ENCODE measurements around the gene ZDHHC8.

The ZDHHC8 gene

GRCh38 chr22:20142711-20143621 is 11.4 kb downstream of the ZDHHC8 start:
- DNase-seq: no peak
- TF ChIP-seq POLR2A (IDR thresholded peaks at IDR 0.05; ENCODE audit: low read length) (no peak), GATA1 (IDR thresholded peaks at IDR 0.05; ENCODE audit: low read depth, low read length) (no peak)

DNA sequence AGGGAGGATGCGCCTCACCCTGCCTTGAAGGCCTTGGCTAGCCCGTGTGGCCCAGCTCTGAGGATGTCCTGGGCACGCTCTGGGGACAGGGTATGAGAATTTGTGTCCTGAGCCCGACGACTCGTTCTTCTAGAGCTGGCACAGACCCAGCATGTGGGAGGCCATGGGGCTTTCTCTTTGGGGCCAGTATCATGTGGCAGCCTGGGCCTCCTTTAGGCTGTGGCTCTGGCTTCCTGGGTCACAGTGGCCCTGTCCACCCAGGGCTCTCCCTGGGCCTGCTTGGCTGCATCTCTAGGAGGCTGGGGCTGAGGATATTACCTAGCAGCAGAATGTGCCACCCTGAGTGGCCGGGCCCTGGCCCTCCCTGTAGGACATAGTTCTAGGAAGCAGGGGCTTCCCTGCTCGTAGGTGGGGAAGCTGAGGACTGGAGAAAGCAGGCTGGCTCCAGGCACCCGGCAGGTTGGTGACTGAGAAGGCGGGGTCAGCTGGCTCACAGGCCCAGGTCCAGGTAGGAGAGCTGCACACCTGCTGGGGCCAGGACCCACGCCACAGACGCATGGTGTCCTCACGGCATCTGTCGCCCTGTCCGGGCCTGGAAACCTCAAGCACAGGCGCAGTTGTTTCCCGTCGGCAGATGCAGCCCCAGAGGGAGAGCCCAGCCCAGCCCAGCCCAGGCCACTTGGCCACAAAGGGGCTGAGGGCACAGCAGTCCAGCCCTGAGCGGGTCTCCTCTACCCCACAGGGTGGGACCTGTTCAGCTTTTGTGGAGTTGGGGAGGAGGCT is 12.5 kb downstream of the ZDHHC8 start:
- TF ChIP-seq GATA1 (IDR thresholded peaks at IDR 0.05; ENCODE audit: low read depth, low read length): no peak
- TF ChIP-seq POLR2A (IDR thresholded peaks at IDR 0.05; ENCODE audit: low read length): no peak
- DNase-seq: no peak

DNA sequence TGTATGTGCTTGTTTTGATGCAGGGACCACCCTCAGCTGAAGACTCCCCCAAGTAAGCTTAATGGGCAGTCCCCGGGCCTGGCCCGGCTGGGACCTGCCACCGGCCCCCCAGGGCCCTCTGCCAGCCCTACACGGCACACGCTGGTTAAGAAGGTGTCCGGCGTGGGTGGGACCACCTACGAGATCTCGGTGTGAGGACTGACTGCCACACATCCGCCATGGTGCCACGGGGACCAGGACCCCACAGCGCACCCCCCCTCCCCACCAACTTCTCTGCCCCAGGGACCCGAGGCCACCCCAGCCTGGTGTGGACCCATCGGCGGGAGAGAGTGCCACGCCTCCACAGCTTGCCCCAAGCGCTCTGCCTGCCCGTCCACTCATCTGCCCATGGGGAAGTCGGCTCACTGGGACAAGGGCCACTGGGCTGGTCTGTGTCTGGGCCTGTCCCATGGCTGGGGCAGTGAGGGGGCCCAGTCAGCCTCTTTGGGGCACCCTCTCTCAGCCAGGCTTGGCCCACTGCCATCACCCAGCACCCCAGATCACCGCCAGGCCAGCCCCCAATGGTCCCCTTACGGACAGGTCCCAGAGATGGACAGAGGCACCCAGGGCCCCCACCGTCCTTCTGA is 13.7 kb downstream of the ZDHHC8 start:
- no peak for DNase-seq
- TF ChIP-seq GATA1 (IDR thresholded peaks at IDR 0.05; ENCODE audit: low read depth, low read length) (no peak), POLR2A (IDR thresholded peaks at IDR 0.05; ENCODE audit: low read length) (no peak)

- no peak for TF ChIP-seq POLR2A (IDR thresholded peaks at IDR 0.05; ENCODE audit: low read length)
- no peak for TF ChIP-seq GATA1 (IDR thresholded peaks at IDR 0.05; ENCODE audit: low read depth, low read length)
- no peak for DNase-seq
Observed at GRCh38 chr22:20145832-20146223, 14.2 kb downstream of the ZDHHC8 start.

DNA sequence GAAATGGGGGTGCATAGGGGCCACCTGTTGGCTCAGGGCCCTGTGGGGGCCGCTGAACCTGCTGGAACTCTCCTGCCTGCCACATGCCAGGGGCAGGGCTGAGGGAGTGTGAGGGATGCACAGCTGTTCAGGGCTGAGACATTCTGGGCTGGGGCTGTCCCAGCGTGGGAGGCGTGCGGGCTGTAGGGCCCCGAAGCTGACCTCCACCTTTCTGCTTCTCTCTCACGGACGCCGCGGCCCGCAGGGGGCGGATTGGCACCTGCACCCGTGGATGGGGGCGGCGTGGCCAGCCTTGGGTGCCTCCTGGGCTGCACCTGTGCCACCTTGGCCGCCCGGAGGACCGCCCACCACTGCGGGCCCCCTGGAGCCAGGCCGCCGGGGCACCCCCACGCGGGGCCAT is 15.2 kb downstream of the ZDHHC8 start:
- DNase-seq: no peak
- TF ChIP-seq POLR2A (IDR thresholded peaks at IDR 0.05; ENCODE audit: low read length): no peak
- TF ChIP-seq GATA1 (IDR thresholded peaks at IDR 0.05; ENCODE audit: low read depth, low read length): no peak

DNA sequence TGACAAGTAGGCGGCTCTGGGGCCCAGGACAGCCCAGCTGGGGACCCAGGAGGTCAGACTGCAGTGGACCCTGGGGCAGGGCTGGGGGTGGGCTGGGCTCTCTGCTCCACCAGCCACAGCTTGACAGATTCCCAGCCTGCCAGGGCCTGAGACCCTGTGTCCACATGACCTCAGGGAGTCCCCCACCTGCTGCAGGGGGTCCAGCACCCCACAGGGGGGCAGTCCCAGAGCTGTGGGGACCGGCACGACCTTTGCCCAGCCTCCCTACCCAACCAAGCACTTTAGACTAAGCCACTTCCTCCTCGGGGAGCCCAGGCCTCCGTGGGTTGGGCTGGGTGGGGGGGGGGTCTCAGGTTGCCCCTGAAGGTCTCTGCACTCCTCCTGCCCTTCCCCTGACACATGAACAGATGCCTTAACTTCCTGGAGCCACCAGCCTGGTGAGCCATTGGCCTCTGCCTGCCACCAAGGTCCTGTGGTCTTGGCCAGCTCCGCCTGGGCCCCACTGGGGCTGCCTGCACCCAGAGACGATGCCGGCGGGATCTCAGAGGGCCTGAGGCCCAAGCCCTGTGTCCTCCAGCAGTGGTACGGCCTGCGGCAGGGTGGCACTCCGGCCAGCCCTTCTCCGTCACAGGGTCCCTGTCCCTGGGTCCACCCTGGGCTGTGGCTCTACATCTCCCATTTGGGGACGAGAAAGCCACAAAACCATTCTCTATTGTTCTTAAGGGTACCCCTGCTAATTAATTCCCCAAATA is 15.8 kb downstream of the ZDHHC8 start:
- no peak for DNase-seq
- no peak for TF ChIP-seq GATA1 (IDR thresholded peaks at IDR 0.05; ENCODE audit: low read depth, low read length)
- TF ChIP-seq POLR2A (IDR thresholded peaks at IDR 0.05; ENCODE audit: low read length): no peak

- DNase-seq: no peak
- TF ChIP-seq POLR2A (IDR thresholded peaks at IDR 0.05; ENCODE audit: low read length) (no peak), GATA1 (IDR thresholded peaks at IDR 0.05; ENCODE audit: low read depth, low read length) (no peak)
Observed at GRCh38 chr22:20148414-20148813, 16.8 kb downstream of the ZDHHC8 start.

GRCh38 chr22:20149257-20150250 is 17.9 kb downstream of the ZDHHC8 start:
- TF ChIP-seq GATA1 (IDR thresholded peaks at IDR 0.05; ENCODE audit: low read depth, low read length) (no peak), POLR2A (IDR thresholded peaks at IDR 0.05; ENCODE audit: low read length) (no peak)
- no peak for DNase-seq

GRCh38 chr22:20150381-20151275 is 19.0 kb downstream of the ZDHHC8 start, which contains the start of gene CCDC188:
Gene CCDC188, minus strand, starts transcription at chr22:20151055. Its CDS starts 69 bp downstream, at chr22:20150986.
- DNase-seq: no peak
- TF ChIP-seq GATA1 (IDR thresholded peaks at IDR 0.05; ENCODE audit: low read depth, low read length) (no peak), POLR2A (IDR thresholded peaks at IDR 0.05; ENCODE audit: low read length) (no peak)

DNA sequence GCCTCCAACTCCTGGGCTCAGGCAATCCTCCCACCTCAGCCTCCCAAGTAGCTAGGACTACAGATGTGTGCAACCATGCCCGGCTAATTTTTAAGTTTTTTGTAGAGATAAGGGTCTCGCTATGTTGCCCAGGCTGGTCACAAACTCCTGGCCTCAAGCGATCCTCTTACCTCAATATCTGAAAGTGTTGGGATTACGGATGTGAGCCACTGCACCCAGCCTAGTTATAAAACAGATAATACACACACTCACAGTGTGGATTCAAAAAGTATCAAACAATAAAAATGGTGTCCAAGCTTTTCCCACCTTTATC is 19.6 kb downstream of the ZDHHC8 start:
- no peak for DNase-seq
- no peak for TF ChIP-seq POLR2A (IDR thresholded peaks at IDR 0.05; ENCODE audit: low read length)
- TF ChIP-seq GATA1 (IDR thresholded peaks at IDR 0.05; ENCODE audit: low read depth, low read length): no peak

DNA sequence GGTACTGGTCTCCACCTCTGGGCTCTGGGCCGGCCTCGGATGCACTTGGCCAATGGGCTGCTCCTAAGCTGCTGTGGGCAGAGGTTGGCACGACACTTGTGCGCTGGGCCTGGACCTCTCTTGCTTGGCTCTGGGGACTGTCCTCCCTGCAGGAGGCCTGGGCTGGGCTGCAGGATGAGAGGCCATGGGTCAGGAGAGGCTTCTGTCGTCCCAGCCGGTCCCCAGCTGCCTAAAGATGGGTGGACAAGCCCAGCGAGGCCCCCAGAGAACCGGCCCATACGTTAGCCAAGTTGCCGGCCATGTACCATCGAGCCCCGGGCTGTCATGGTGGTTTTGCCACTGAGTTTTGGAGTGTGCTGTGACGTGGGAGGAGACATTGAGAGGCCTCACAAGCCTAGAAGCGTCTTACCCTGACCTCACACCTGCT is 20.9 kb downstream of the ZDHHC8 start:
- no peak for TF ChIP-seq POLR2A (IDR thresholded peaks at IDR 0.05; ENCODE audit: low read length)
- TF ChIP-seq GATA1 (IDR thresholded peaks at IDR 0.05; ENCODE audit: low read depth, low read length): no peak
- no peak for DNase-seq
